Parathyroid adenoma (tissue), 2 donors: Measurements from ENCODE around the gene PERM1.
"Not testable (repeated sequence)": the region's sequence is repeated elsewhere in the genome, so short reads cannot be mapped to it uniquely, and the experiment has no call there.

Source experiments
- H2AFZ ChIP-seq: fragments of 300-600 bp; sonication (generic); one replicate; pipeline ENCODE4 v1.7.0; 2017; ENCODE audit warnings: antibody characterized with exemption, mild to moderate bottlenecking
- H3K27ac ChIP-seq: fragments of 300-600 bp; sonication (generic); one replicate; pipeline ENCODE4 v1.7.0; 2017
- H3K27me3 ChIP-seq: fragments of 300-600 bp; sonication (generic); one replicate; pipeline ENCODE4 v1.7.0; 2017; ENCODE audit warnings: low read length; ENCODE audit not compliant: control insufficient read depth, insufficient read depth
- H3K36me3 ChIP-seq: fragments of 300-600 bp; sonication (generic); one replicate; pipeline ENCODE4 v1.7.0; 2017; ENCODE audit warnings: low read length; ENCODE audit not compliant: control insufficient read depth, insufficient read depth
- H3K4me1 ChIP-seq: fragments of 300-600 bp; sonication (generic); one replicate; pipeline ENCODE4 v1.7.0; 2017; ENCODE audit warnings: control low read depth
- H3K4me2 ChIP-seq: fragments of 300-600 bp; sonication (generic); one replicate; pipeline ENCODE4 v1.7.0; 2017; ENCODE audit warnings: low read length
- H3K4me3 ChIP-seq: fragments of 300-600 bp; sonication (generic); one replicate; pipeline ENCODE4 v1.7.0; 2017; ENCODE audit warnings: low read depth, low read length
- H3K79me2 ChIP-seq: fragments of 300-600 bp; sonication (generic); one replicate; pipeline ENCODE4 v1.7.0; 2017; ENCODE audit warnings: control low read depth
- H3K9ac ChIP-seq: fragments of 300-600 bp; sonication (generic); one replicate; pipeline ENCODE4 v1.7.0; 2017; ENCODE audit warnings: mild to moderate bottlenecking
- H3K9me3 ChIP-seq: fragments of 300-600 bp; sonication (generic); one replicate; pipeline ENCODE4 v1.7.0; 2017; ENCODE audit warnings: low read length; ENCODE audit not compliant: control insufficient read depth
- TF ChIP-seq, protein P1 (sequence below): fragments of 300-600 bp; sonication (generic); IDR thresholded peaks from one replicate; pipeline ENCODE4 v1.7.0; 2017; ENCODE audit warnings: antibody characterized with exemption, mild to moderate bottlenecking
- donor health status: primary hyperparathyroidism.

PERM1 gene

DNA sequence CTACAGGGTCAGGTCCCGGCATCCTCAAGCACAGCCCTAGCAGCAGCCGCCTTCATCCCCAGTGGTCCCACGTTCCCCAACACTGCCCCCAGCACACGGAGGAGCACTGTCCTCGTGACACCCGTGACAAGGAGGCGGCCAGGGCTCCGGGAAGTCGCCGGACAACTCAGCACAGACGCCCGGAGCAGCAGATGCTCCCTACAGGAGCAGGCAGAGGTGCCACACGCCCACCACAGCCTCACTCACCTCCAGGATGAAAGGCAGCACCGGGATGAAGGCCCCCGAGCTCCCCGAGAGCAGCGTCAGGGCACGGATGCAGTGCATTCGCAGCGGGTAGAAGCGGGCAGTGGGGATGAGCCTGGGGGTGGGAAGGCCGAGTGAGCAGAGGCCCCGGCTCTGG lies 31.0 kb downstream of the PERM1 start:
- H3K4me1 ChIP-seq: no peaks in the 10 kb centered on the region
- no peak overlapping the region for H3K27ac ChIP-seq
- H3K9ac ChIP-seq: no peak overlapping the region
- no peaks in the 10 kb centered on the region for H3K79me2 ChIP-seq
- TF ChIP-seq, protein P1, sequence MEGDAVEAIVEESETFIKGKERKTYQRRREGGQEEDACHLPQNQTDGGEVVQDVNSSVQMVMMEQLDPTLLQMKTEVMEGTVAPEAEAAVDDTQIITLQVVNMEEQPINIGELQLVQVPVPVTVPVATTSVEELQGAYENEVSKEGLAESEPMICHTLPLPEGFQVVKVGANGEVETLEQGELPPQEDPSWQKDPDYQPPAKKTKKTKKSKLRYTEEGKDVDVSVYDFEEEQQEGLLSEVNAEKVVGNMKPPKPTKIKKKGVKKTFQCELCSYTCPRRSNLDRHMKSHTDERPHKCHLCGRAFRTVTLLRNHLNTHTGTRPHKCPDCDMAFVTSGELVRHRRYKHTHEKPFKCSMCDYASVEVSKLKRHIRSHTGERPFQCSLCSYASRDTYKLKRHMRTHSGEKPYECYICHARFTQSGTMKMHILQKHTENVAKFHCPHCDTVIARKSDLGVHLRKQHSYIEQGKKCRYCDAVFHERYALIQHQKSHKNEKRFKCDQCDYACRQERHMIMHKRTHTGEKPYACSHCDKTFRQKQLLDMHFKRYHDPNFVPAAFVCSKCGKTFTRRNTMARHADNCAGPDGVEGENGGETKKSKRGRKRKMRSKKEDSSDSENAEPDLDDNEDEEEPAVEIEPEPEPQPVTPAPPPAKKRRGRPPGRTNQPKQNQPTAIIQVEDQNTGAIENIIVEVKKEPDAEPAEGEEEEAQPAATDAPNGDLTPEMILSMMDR: no peak
- H2AFZ ChIP-seq: no peak overlapping the region
- no peak overlapping the region for H3K4me2 ChIP-seq
- no peak overlapping the region for H3K4me3 ChIP-seq
- no peaks in the 10 kb centered on the region for H3K36me3 ChIP-seq
- H3K27me3 ChIP-seq: no peaks in the 10 kb centered on the region
- no peaks in the 10 kb centered on the region for H3K9me3 ChIP-seq

DNA sequence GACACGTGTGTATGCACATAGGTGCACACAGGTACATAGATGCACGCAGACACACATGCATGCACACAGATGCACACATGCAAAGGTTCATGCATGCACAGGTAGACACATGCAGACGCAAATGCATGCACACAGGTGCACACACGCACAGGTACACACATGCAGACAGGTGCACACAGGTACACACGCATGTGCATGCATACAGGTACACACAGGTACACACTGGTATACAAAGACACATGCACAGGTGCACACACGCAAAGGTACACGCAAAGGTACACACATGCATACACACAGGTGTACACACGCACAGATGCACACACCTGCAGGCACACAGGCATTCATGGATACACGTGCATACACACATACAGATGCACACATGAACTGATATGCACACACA lies 31.6 kb downstream of the PERM1 start:
- Histone ChIP-seq H2AFZ (no peak overlapping the region), H3K4me3 (no peak overlapping the region), H3K79me2 (no peaks in the 10 kb centered on the region), H3K36me3 (no peaks in the 10 kb centered on the region), H3K4me2 (no peak overlapping the region), H3K27me3 (no peaks in the 10 kb centered on the region), H3K4me1 (no peaks in the 10 kb centered on the region), H3K9me3 (no peaks in the 10 kb centered on the region), H3K27ac (no peak overlapping the region), H3K9ac (no peak overlapping the region)
- TF ChIP-seq, protein P1: no peak

DNA sequence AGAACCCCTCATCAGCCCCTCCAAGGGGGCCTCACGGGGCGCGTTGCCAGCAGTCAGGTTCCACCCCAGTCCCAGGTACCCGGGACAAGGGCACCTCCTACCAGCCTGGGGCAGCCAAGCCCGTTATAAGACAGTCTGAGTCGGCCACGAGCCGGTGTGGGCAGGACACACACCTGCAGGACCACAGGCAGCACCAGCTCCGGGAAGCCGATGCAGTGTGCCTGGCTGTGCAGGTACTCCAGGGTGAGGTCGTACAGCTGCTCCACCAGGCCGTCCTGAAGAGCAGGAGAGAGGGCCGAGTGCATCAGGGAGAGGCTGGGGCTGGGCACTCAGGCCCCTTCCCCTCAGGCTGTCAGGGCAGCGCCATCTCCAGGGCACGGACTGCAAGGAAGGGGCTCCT lies 33.9 kb downstream of the PERM1 start:
- H3K36me3 ChIP-seq: no peaks in the 10 kb centered on the region
- TF ChIP-seq, protein P1: no peak
- H3K4me3 ChIP-seq: no peak overlapping the region
- H3K4me1 ChIP-seq: no peaks in the 10 kb centered on the region
- H3K79me2 ChIP-seq: no peaks in the 10 kb centered on the region
- H3K27me3 ChIP-seq: no peaks in the 10 kb centered on the region
- H3K9me3 ChIP-seq: no peaks in the 10 kb centered on the region
- H3K4me2 ChIP-seq: no peak overlapping the region
- H3K9ac ChIP-seq: no peak overlapping the region
- no peak overlapping the region for H3K27ac ChIP-seq
- no peak overlapping the region for H2AFZ ChIP-seq

DNA sequence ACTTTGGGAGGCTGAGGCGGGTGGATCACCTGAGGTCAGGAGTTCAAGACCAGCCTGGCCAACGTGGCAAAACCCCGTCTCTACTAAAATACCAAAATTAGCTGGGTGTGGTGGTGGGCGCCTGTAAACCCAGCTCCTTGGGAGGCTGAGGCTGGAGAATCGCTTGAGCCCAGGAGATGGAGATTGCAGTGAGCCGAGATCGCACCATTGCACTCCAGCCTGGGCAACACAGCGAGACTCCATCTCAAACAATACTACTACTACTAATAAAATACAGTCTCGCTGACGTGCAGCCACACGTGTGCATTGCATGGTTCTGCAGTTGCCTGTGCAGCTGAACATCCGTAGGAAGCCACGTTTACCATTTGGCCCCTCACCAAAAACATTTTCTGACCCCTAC lies 35.1 kb downstream of the PERM1 start:
- not testable (repeated sequence) for H2AFZ ChIP-seq, H3K9ac ChIP-seq, H3K36me3 ChIP-seq, H3K27ac ChIP-seq, H3K79me2 ChIP-seq, H3K4me3 ChIP-seq, H3K9me3 ChIP-seq, H3K4me1 ChIP-seq, H3K4me2 ChIP-seq, H3K27me3 ChIP-seq

DNA sequence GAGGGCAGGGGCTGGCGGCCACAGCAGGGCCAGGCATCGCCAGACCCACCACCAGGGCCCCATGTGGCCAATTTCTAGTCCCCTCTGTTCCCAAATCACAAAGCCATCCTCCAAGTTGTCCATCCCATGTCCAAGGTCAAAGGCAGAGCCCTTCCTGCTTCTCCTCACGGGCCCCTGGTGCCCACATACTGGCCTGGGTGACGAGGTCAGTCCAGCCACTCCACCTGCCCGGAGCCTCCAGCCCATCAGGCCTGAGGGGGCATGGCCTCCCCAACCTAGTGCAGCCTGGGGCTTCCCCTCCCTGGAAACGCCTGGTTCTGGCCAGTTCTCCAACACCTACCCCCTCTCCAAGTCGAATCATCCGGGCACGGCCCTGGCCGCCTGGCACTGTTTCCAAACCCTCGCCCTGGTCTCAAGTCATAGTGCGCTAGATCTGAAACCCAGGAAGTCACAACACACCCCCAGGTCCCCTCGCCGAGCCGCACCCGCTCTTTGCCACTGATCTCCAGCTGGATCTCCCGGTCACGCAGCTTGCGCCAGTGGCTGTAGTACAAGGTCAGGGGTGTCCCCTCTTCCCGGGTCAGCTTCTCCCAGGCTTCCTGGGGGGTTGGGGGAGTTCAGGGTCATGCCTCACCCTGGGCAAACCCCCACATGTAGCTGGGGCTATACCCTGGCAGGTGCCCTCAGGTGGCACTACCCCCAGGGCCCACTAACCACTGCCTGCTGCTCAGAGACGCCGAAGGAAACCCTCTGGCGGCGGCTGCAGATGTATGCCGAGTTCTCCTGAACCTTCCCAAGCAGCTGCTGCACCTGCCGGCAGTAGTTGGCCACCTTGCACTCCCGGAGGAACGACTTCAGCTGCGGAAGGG lies 36.0 kb downstream of the PERM1 start:
- Histone ChIP-seq H2AFZ (no peak overlapping the region), H3K79me2 (no peaks in the 10 kb centered on the region), H3K4me1 (no peaks in the 10 kb centered on the region), H3K4me3 (no peak overlapping the region), H3K9ac (no peak overlapping the region), H3K27ac (no peak overlapping the region), H3K36me3 (no peaks in the 10 kb centered on the region), H3K9me3 (no peaks in the 10 kb centered on the region), H3K27me3 (no peaks in the 10 kb centered on the region), H3K4me2 (no peak overlapping the region)
- TF ChIP-seq, protein P1: no peak
